HG03457 (cell line): ENCODE measurements around the gene S1PR4.
"Not testable (repeated sequence)": the region's sequence is repeated elsewhere in the genome, so short reads cannot be mapped to it uniquely, and the experiment has no call there.

Source experiments
- ATAC-seq: cut with Tn5 transposase; IDR thresholded peaks from one replicate; pipeline ENCODE4 v1.9.1; 2021; ENCODE audit warnings: moderate number of reproducible peaks; ENCODE audit not compliant: unreplicated experiment

S1PR4 gene

DNA sequence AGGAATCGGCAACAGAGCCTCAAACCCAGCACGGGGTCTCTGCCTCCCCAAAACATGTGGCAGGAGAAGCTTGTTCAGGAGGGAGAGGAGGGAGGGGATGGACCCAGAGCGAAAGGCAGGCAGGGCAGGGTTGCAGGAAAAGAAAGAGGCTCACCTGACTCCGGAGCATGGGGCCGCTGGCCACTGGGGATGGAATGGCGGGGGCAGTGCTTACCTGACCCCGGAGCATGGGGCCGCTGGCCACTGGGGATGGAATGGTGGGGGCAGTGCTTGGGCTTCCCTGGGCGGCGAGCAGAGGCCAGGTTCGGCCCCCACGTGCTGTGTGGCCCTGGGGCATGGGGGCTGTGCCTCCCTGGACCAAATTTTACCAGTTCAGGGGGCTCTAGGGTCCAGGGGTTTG lies 32.6 kb downstream of the S1PR4 start:
- no peak for ATAC-seq

DNA sequence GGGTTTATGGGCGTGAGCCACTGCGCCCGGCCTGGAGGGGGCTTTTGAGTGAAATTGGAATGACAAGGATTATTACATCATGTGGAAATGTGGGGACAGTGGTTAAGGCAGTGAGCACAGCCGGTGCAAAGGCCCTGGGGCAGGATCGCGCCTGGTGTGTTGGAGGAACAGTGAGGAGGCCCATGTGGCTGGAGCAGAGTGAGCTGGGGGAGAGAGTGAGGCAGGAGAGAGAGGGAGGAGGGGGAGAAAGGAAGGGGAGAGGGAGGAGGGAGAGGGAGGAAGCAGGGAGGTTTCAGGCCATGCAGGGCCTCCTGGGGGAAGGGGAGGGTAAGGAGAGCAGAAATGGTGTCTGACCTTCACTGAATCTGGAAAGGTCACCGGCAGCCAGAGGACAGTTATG lies 34.6 kb downstream of the S1PR4 start:
- no peak for ATAC-seq

DNA sequence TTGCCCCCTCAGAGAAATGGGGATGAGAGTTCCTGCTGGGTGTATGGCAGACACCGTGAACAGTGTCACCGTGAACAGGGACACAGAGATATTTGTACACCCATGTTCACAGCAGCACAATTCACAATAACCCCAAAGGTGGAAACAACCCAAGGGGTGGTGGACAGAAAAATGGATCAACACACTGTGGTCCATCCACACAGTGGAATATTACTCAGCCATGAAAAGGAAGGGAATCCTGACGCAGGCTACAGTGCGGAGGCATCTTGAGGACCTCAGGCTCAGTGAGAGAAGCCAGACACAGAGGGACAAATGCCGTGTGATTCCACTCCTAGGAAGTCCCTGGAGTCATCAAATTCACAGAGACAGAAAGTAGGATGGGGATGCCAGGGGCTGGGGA lies 38.3 kb downstream of the S1PR4 start:
- no peak for ATAC-seq

DNA sequence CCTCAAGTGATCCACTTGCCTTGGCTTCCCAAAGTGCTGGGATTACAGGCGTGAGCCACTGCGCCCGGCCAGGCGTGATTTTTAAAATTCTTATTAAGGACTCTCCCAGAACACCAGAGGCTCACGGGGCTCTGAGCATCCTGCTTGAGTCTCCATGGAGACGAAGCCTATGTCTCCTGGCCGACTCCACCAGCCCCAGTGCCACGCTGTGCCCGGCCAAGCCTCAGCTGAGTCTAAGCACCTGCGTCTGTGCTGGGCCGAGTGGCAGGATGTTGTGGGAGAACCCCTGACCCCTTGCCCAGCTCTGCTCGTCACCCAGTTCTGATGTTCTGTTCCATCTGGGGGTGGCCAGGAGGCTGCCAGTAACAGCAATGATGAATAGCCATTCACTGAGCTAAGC lies 42.0 kb downstream of the S1PR4 start:
- no peak for ATAC-seq

DNA sequence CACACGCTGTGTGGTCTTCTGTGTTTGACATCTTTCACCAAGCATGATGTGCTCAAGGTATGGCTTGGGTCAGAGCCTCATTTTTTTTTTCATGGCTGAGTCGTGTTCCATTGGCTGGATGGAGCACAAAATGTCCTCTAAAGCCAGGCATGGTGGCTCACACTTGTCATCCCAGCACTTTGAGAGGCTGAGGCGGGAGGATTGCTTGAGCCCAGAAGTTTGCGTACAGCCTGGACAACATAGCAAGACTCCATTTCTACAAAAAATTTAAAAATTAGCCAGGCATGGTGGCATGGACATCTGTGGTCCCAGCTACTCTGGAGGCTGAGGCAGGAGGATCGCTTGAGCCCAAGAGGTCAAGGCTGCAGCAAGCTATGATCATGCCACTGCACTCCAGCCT lies 43.0 kb downstream of the S1PR4 start:
- ATAC-seq, result not testable (repeated sequence)

DNA sequence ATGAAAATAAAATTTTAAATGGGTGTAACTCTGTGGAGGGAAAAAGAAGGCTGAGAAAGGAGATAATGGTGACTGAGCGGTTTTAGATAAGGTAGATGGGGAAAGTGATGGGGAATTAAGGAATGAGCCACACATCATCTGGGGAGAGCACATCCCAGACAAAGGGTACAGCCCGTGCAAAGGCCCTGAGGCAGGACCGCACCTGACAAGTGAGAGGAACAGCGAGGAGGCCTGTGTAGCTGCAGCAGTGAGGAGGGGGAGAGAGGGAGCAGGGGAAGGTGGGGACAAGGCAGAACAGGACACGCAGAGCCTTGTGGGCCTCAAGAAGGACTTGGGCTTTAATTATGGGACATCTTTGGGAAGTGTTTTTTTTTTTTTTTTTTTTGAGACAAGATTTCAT lies 44.1 kb downstream of the S1PR4 start:
- no peak for ATAC-seq

DNA sequence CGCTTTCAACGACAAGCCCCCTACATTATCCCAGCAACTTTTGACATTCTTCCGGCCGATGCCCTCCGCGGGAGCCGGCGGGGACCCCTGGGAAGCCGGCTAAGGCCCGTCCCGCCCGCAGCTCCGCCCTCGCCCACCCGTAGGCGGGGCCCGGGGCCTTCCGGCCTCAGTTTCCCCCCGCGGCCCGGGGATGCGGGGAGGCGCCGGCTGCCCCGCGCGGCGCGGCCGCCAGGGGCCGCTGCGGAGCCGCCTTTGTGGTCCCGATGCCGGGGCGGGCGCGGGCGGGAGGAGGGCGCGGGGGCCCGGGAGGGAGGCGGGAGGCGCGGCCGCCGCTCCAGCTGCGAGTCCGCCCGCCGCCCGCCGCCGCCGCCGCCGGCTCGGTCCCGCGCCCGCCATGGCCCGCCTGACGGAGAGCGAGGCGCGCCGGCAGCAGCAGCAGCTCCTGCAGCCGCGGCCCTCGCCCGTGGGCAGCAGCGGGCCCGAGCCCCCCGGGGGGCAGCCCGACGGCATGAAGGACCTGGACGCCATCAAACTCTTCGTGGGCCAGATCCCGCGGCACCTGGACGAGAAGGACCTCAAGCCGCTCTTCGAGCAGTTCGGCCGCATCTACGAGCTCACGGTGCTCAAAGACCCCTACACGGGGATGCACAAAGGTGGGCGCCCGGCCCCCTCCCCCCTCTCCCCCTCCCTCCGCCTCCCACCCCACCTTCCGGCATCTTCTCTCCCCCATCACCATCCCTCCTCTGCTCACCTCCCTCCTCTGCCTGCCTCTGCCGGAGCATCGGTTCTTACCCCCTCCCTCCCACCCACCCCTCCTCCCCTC lies 46.0 kb downstream of the S1PR4 start, which contains the start of gene CELF5:
Gene CELF5, plus strand, starts transcription at position 316 of the 823 bp plus-strand sequence. Its CDS starts 79 bp downstream, at position 395.
- no peak for ATAC-seq

DNA sequence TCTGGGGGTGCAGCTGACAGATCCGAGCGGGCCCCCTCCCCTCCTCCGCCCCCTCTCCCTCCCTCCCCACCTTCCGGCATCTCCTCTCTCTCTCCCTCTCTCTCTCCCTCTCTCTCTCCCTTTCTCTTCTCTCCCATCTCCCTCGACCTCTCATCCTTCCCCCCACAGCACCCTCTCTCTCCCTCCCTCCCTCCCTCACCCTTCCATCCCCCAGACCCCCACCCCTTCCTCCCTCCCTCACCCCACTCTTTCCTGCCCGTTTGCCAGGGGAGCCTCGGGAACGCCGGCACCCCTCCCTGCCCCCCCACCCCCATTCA lies 46.6 kb downstream of the S1PR4 start:
- no peak for ATAC-seq

DNA sequence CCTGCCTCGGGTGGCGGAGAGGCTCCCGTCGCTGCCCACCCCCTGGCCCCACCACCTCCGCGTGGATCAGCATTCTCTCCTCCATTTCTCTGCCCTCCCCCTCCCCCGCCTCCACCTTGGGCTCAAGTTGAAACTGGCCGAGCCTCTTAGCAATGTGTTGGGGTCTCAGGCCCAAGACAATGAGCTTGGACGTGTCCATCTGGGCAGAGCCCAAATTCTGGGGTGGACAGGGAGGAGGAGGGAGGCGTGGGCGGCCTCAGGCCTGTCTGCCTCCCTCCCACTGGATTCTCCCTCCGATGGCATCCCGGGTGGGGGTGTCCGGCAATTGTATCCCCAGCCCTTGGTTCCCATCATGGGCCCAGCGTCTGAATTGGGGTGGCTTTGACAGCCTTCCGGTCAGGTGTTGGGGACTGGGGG lies 47.1 kb downstream of the S1PR4 start:
- no peak for ATAC-seq

DNA sequence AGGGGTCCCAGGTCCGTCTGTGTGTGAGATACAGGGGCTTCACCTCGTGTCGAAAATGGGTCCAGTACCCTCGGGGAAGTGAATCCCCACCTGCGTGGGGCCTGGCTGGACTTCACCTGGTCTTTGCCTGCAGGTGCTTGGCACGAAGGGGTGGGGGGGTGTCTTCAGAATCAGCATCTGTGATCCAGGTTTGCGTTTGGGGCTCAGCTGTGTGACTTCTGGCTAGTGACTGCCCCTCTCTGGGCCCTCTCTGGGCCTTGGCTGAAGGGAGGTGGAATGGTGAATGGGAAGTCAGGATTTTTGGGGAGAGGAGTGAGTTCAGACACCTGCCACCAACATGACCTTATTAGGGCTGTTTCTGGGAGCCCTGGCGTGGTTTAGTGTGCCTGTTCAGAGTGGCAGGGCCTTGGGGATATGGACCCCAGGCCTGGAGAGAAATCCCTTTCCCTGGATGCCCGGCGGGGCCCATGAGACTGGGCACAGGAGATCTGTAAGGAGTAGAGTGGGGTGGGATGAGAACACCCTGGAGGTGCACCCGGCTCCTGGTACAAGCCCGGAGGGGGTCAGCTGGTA lies 48.6 kb downstream of the S1PR4 start:
- no peak for ATAC-seq

DNA sequence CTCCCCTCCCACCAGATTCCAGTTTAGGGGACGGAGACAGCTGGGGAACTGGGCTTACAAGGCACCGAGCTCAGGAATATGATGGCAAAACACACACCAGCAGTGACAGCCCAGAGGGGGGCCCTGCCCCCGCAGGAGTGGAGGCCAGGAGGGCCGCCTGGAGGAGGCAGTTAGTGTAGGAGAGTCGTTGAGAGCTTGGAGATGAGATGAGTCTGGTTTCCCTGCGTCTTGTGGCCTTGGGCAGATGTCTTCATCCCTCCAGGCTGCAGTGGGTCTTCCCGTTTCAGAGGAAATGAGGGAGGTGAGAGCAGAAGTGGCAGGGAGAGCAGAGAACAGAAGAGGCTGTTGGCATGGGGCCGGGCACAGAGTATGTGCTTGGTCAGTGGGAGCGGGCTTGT lies 50.8 kb downstream of the S1PR4 start:
- no peak for ATAC-seq
